H9 (cell line): ENCODE measurements around the gene P4HA1. TPM values are rescaled to one million over a fixed set of nuclear protein-coding genes. Genes with fewer than 3 reads are reported as not detected.
"Not testable (repeated sequence)": the region's sequence is repeated elsewhere in the genome, so short reads cannot be mapped to it uniquely, and the experiment has no call there.

Source experiments
- DNase-seq: peaks from one replicate; pipeline ENCODE4 v3.0.0-alpha.2; 2017
- H2AFZ ChIP-seq: one replicate; pipeline ENCODE4 v1.6.1; 2013; ENCODE audit warnings: mild to moderate bottlenecking, low read length, control low read depth, moderate library complexity
- H2AK5ac ChIP-seq: 2 replicates; pipeline ENCODE4 v1.6.1; 2013; ENCODE audit warnings: low read length, control low read depth, mixed read lengths; ENCODE audit not compliant: insufficient read length
- H2BK120ac ChIP-seq: one replicate; pipeline ENCODE4 v1.6.1; 2013; ENCODE audit warnings: low read depth, mild to moderate bottlenecking, low read length, control low read depth, inconsistent platforms; ENCODE audit not compliant: poor library complexity, severe bottlenecking
- H2BK12ac ChIP-seq: 2 replicates; pipeline ENCODE4 v1.6.1; 2013; ENCODE audit warnings: low read length, control low read depth, mixed read lengths, low read depth; ENCODE audit not compliant: insufficient read length
- H2BK15ac ChIP-seq: 2 replicates; pipeline ENCODE4 v1.6.1; 2013; ENCODE audit warnings: low read depth, low read length, control low read depth
- H2BK20ac ChIP-seq: one replicate; pipeline ENCODE4 v1.6.1; 2013; ENCODE audit warnings: low read depth, mild to moderate bottlenecking, low read length, control low read depth, inconsistent platforms; ENCODE audit not compliant: poor library complexity, severe bottlenecking
- H2BK5ac ChIP-seq: 2 replicates; pipeline ENCODE4 v1.6.1; 2013; ENCODE audit warnings: low read length, control low read depth, mixed read lengths; ENCODE audit not compliant: insufficient read length
- H3K14ac ChIP-seq: 2 replicates; pipeline ENCODE4 v1.6.1; 2013; ENCODE audit warnings: low read length, control low read depth; ENCODE audit not compliant: insufficient read depth
- H3K18ac ChIP-seq: 2 replicates; pipeline ENCODE4 v1.6.1; 2013; ENCODE audit warnings: low read depth, mild to moderate bottlenecking, mixed read lengths, low read length, control low read depth; ENCODE audit not compliant: insufficient read length
- H3K23ac ChIP-seq: 2 replicates; pipeline ENCODE4 v1.6.1; 2013; ENCODE audit warnings: low read length, control low read depth, mixed read lengths, low read depth; ENCODE audit not compliant: insufficient read length
- H3K23me2 ChIP-seq: 2 replicates; pipeline ENCODE4 v1.6.1; 2013; ENCODE audit warnings: low read depth, mild to moderate bottlenecking, mixed read lengths, low read length, control low read depth; ENCODE audit not compliant: insufficient read length, poor library complexity, severe bottlenecking
- H3K27ac ChIP-seq: 2 replicates; pipeline ENCODE4 v1.5.1; 2013; ENCODE audit warnings: low read length, control low read depth, mixed read lengths, low read depth; ENCODE audit not compliant: insufficient read length
- H3K27me3 ChIP-seq: 2 replicates; pipeline ENCODE4 v1.6.1; 2013; ENCODE audit warnings: low read length, control low read depth, inconsistent platforms; ENCODE audit not compliant: insufficient read depth
- H3K4ac ChIP-seq: 2 replicates; pipeline ENCODE4 v1.6.1; 2013; ENCODE audit warnings: low read depth, mild to moderate bottlenecking, control low read depth, inconsistent platforms, low read length, moderate library complexity
- H3K4me1 ChIP-seq: 2 replicates; pipeline ENCODE4 v1.6.1; 2013; ENCODE audit warnings: low read length, control low read depth, inconsistent platforms; ENCODE audit not compliant: insufficient read depth
- H3K4me2 ChIP-seq: 2 replicates; pipeline ENCODE4 v1.6.1; 2013; ENCODE audit warnings: low read length, control low read depth, mixed read lengths; ENCODE audit not compliant: insufficient read length, insufficient read depth
- H3K56ac ChIP-seq: 2 replicates; pipeline ENCODE4 v1.6.1; 2013; ENCODE audit warnings: low read depth, mild to moderate bottlenecking, mixed read lengths, low read length, control low read depth; ENCODE audit not compliant: insufficient read length
- H3K79me1 ChIP-seq: 2 replicates; pipeline ENCODE4 v1.6.1; 2013; ENCODE audit warnings: low read depth, mild to moderate bottlenecking, moderate library complexity, low read length, control low read depth, inconsistent platforms; ENCODE audit not compliant: insufficient read depth, poor library complexity, severe bottlenecking
- H3K79me2 ChIP-seq: 2 replicates; pipeline ENCODE4 v1.6.1; 2013; ENCODE audit warnings: low read length, control low read depth, inconsistent platforms; ENCODE audit not compliant: insufficient read depth
- H3K9ac ChIP-seq: 2 replicates; pipeline ENCODE4 v1.6.1; 2013; ENCODE audit warnings: low read length, control low read depth, mixed read lengths; ENCODE audit not compliant: insufficient read length; ENCODE audit errors: extremely low read depth
- H3K9me3 ChIP-seq: one replicate; pipeline ENCODE4 v1.6.1; 2013; ENCODE audit warnings: low read depth, low read length, inconsistent platforms; ENCODE audit not compliant: control insufficient read depth
- H3T11ph ChIP-seq: one replicate; pipeline ENCODE4 v1.6.1; 2013; ENCODE audit warnings: mild to moderate bottlenecking, low read length, control low read depth, inconsistent platforms
- H4K20me1 ChIP-seq: one replicate; pipeline ENCODE4 v1.6.1; 2013; ENCODE audit not compliant: control insufficient read depth, insufficient read length, insufficient read depth
- H4K5ac ChIP-seq: 2 replicates; pipeline ENCODE4 v1.6.1; 2013; ENCODE audit warnings: low read depth, mild to moderate bottlenecking, mixed read lengths, low read length, control low read depth; ENCODE audit not compliant: insufficient read length
- H4K8ac ChIP-seq: replicated peaks from 2 replicates; pipeline ENCODE4 v1.6.1; 2013; ENCODE audit warnings: low read length, control low read depth, mixed read lengths, low read depth; ENCODE audit not compliant: insufficient read length
- H4K91ac ChIP-seq: 2 replicates; pipeline ENCODE4 v1.6.1; 2013; ENCODE audit warnings: low read depth, mild to moderate bottlenecking, moderate library complexity, mixed read lengths, low read length, control low read depth; ENCODE audit not compliant: insufficient read length
- H3K27ac Mint-ChIP-seq, 3 experiments: 2 replicates in 2 of 3; 3 replicates in 1 of 3; pipeline ENCODE4 v1.8.0; 2020 to 2021; ENCODE audit warnings: mixed read lengths in 3 of 3, mild to moderate bottlenecking in 1 of 3, moderate library complexity in 1 of 3
- H3K27me3 Mint-ChIP-seq: 2 replicates; pipeline ENCODE4 v1.8.0; 2021; ENCODE audit warnings: low read depth, mild to moderate bottlenecking, moderate library complexity, mixed read lengths
- H3K36me3 Mint-ChIP-seq, 3 experiments: 2 replicates in 2 of 3; 3 replicates in 1 of 3; pipeline ENCODE4 v1.8.0; 2020 to 2021; ENCODE audit warnings: low read depth in 3 of 3, mixed read lengths in 3 of 3; ENCODE audit not compliant: insufficient read depth in 1 of 3
- H3K4me1 Mint-ChIP-seq, 2 experiments: 2 replicates each; pipeline ENCODE4 v1.8.0; 2020; ENCODE audit warnings: mixed read lengths in 2 of 2
- H3K4me3 Mint-ChIP-seq, 2 experiments: 2 replicates in 1 of 2; 3 replicates in 1 of 2; pipeline ENCODE4 v1.8.0; 2020 to 2021; ENCODE audit warnings: mild to moderate bottlenecking in 2 of 2, mixed read lengths in 2 of 2, moderate library complexity in 1 of 2
- H3K9me3 Mint-ChIP-seq, 2 experiments: 2 replicates in 1 of 2; 3 replicates in 1 of 2; pipeline ENCODE4 v1.8.0; 2020; ENCODE audit warnings: mild to moderate bottlenecking in 2 of 2, mixed read lengths in 2 of 2, moderate library complexity in 1 of 2
- WGBS: extraction: QIAGEN DNeasy Blood & Tissue Kit; methylation state at CpG from one replicate; pipeline ENCODE4 v1.1.7; 2013; ENCODE audit warnings: missing lambda C conversion rate, low lambda C conversion rate, mixed read lengths; ENCODE audit not compliant: insufficient read length; ENCODE audit errors: extremely low coverage; 5-methylcytosine and 5-hydroxymethylcytosine counted together
- total RNA-seq: library from RNA; stranded (reverse); gene quantifications from 2 replicates; pipeline ENCODE4 v1.2.1, GENCODE V29; 2021

The P4HA1 gene
- total RNA-seq, 1 experiment from 2014 or later, result 48.6 TPM

DNA sequence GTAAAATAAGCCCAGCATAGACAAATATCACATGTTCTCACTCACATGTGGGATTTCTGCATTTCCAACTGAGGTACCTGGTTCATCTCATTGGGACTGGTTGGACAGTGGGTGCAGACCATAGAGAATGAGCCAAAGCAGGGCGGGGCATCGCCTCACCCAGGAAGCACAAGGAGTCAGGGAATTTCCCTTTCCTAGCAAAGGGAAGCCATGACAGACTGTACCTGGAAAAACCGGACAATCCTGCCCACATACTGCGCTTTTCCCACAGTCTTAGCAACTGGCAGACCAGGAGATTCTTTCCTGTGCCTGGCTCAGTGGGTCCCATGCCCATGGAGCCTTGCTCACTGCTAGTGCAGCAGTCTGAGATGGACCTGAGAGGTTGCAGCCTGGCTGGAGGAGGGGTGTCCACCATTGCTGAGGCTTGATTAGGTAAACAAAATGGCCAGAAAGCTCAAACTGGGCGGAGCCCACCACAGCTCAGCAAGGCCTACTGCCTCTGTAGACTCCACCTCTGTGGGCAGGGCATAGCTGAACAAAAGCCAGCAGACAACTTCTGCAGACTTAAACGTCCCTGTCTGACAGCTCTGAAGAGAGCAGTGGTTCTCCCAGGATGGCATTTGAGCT, 75.0 kb downstream of the P4HA1 start:
- DNase-seq, H3K27me3 ChIP-seq, H3K4me2 ChIP-seq, H2BK20ac ChIP-seq, H3K9me3 Mint-ChIP-seq, H3K27me3 Mint-ChIP-seq, H4K91ac ChIP-seq, H3K4me1 Mint-ChIP-seq, H2BK5ac ChIP-seq, H4K8ac ChIP-seq, H3K4me1 ChIP-seq, H4K20me1 ChIP-seq, H2BK12ac ChIP-seq, H3K56ac ChIP-seq, H2BK120ac ChIP-seq, H3K14ac ChIP-seq, H3K4ac ChIP-seq, H2AK5ac ChIP-seq, H4K5ac ChIP-seq, H3K79me1 ChIP-seq, H2AFZ ChIP-seq, H3K18ac ChIP-seq, H3T11ph ChIP-seq, H3K4me3 Mint-ChIP-seq, H3K9ac ChIP-seq, H3K23me2 ChIP-seq, H3K27ac ChIP-seq, H3K9me3 ChIP-seq, H3K23ac ChIP-seq, H2BK15ac ChIP-seq, H3K79me2 ChIP-seq, H3K27ac Mint-ChIP-seq: not testable (repeated sequence)
- WGBS, result no CpG with 5 or more reads among the region's 6 CpGs
- peaks cover 6 to 21% (median 17%) of the 10 kb centered on the region in 3 experiments for H3K36me3 Mint-ChIP-seq
